Epithelial cell of proximal tubule (primary cell): ENCODE measurements around the gene UBE2H. TPM values are rescaled to one million over a fixed set of nuclear protein-coding genes. Genes with fewer than 3 reads are reported as not detected.

ENCODE experiments used
- DNase-seq: peaks from one replicate; pipeline ENCODE4 v3.0.0-alpha.2; 2011; ENCODE audit warnings: low read depth
- H3K4me3 ChIP-seq: 2 replicates; pipeline ENCODE4 v1.5.1; 2011; ENCODE audit warnings: low read depth, mild to moderate bottlenecking, low read length
- total RNA-seq: library from RNA; depleted of rRNA; stranded (reverse); fragments of >200 nt; gene quantifications from 2 replicates; pipeline ENCODE4 v1.2.3, GENCODE V29; 2015
- TF ChIP-seq, protein P1 (sequence below): conservative IDR thresholded peaks from 2 replicates; pipeline ENCODE4 v1.5.1; 2012; ENCODE audit warnings: low read depth, mild to moderate bottlenecking, low read length

Gene UBE2H
- total RNA-seq, 1 donor from 2014 or later = 88.1 TPM

DNA sequence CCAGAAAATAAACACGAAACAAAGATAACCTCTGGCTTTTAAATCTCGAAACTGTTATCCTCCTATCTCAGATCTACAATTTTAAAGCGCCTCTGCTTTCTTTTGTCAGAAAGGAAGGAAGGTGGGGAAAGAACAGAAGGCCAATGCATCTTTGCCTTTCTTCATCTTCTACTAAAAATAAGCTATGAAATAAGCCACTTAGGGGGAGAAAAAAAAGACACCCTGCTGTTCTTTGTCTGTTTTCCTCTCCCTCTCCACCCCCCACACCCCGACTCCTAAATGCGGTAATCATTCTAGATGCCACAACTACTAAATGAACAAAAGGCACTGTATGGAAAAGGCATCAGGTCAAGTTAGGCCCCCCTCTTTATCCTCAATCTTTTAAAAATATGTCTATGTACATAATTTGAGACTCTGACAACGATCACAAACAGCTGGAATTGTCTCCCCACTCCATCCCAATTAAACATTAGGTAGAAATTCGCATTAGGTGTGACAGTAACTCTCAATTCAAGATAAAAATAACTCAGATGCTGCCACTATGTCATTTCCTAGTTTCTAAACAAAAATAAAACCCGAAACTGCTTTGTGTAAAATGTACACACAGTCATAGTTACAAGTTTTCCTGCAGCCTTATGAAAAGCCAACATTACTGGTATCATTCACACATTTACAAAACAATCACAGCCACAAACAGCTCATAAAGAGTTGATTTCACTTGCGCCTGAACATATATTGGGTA, 2.4 kb downstream of the UBE2H start:
- H3K4me3 ChIP-seq = peak overlapping the region; percentile 71
- TF ChIP-seq, protein P1, sequence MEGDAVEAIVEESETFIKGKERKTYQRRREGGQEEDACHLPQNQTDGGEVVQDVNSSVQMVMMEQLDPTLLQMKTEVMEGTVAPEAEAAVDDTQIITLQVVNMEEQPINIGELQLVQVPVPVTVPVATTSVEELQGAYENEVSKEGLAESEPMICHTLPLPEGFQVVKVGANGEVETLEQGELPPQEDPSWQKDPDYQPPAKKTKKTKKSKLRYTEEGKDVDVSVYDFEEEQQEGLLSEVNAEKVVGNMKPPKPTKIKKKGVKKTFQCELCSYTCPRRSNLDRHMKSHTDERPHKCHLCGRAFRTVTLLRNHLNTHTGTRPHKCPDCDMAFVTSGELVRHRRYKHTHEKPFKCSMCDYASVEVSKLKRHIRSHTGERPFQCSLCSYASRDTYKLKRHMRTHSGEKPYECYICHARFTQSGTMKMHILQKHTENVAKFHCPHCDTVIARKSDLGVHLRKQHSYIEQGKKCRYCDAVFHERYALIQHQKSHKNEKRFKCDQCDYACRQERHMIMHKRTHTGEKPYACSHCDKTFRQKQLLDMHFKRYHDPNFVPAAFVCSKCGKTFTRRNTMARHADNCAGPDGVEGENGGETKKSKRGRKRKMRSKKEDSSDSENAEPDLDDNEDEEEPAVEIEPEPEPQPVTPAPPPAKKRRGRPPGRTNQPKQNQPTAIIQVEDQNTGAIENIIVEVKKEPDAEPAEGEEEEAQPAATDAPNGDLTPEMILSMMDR = no peak
- no peak for DNase-seq

DNA sequence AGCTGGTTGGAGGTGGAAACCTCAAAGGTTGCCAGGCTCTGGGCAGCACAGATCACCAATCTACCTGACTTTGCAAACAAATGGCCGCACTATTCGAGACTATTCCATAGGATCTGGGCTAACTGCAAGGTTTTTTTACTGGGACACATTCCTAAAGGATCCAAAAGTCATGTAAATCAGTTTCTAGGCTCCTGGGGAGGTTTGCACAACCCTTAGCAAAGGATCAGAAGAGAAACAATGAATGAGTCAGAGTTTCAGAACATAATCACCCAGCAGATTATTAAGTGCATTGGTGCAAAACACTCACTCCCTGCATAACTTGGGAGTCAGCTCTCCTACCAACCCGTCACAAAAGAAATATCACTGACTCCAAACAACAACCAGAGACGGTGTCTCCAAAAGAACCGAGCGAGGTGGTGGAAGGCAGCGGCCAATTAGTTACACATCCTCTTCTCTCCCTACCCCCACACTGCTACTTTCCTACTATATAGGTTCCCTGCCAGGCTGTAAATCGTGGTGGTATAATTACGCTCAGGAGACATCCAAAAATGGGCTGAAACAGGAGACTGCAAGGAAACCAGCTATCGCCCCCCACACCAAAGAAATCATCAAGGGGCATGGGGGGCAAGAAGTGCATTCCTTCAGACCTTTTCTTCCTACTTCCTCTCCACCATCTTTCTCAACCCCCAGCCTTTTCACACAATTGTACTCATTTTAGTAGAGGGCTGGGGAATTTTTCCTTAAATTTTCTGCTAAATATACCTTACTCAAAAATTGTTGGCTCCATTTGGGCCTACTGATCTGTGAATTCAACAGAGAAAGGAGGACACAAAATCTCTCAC, 3.2 kb downstream of the UBE2H start:
- TF ChIP-seq, protein P1 = no peak
- DNase-seq = peak; percentile 98
- H3K4me3 ChIP-seq = peak overlapping the region; percentile 71

DNA sequence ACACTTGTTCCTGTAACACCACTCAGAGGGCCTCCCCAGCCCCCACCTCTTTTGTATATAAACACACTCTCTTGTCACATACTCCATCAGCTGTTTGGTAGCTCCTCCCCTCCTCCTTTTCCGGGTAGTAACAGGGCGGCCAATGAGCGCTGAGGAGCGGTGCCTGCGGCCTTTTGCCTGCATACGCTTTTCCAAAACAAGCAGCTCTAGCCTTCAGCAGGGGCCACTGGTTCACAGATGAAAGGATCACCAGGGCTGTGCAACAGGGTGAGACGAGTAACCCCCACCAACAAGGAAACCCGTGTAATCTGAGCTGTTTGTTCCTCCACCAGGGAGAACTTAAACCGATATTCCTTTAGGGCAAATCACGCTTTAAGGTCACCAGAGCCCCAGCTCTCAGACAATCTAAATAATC, 3.9 kb downstream of the UBE2H start:
- TF ChIP-seq, protein P1 = no peak
- peak overlapping the region; percentile 71 for H3K4me3 ChIP-seq
- DNase-seq = peak; percentile 87

DNA sequence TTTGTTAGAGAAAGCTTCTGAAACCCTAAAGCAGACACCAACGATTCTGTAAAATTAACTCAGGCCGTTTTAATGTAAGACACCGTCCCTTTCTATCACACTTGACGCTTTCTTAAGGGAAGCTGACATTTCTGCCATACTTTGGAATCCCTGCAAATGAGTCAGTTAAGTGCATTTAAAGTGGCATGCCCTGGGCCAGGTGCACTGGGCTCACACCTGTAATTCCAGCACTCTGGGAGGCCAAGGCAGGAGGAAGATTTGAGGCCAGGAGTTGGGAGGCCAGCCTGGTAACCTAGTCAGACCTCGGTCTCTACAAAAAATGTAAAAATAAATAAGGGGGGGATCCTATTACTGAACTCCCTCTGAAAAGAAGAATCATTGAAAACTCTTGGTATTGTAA, 4.4 kb downstream of the UBE2H start:
- DNase-seq = no peak
- H3K4me3 ChIP-seq = peak overlapping the region; percentile 71
- TF ChIP-seq, protein P1 = no peak

DNA sequence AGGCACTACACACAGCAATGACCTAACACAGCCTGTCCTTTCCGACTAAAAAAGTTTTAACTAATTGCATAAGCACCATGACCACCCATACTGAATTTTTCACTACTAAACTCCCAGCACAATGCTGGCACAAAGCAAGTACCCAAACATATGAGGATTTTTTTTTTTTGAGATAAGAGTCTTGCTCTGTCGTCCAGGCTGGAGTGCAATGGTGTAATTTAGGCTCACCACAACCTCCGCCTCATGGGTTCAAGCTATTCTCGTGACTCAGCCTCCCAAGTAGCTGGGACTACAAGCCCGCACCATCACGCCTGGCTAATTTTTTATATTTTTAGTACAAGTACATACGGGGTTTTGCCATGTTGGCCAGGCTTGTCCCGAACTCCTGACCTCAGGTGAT, 5.1 kb downstream of the UBE2H start:
- peak; percentile 74 for DNase-seq

DNA sequence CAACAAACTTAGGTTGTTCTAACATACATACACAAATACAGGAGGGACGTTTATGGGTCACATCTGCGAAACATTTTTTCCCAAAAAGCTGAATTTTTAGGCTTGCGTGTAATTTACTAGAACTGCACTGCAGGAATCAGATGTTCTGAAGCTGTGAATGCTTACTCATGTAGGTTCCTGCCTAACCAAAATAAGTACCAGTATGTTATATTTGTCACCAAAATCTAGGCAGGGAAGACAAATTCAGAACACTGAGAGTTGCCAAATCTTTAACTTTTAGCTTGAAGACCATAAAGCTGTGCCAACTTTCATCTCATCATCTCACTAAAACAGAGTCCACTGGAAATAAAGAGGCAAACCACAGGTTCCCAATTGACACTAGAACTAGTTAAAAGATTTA, 5.7 kb downstream of the UBE2H start:
- no peak for DNase-seq
- TF ChIP-seq, protein P1 = no peak
- H3K4me3 ChIP-seq = peak overlapping the region; percentile 6

More for the DNA sequence above, 5.1 kb downstream of the UBE2H start:
- TF ChIP-seq, protein P1 = no peak
- H3K4me3 ChIP-seq = no peak overlapping the region

DNA sequence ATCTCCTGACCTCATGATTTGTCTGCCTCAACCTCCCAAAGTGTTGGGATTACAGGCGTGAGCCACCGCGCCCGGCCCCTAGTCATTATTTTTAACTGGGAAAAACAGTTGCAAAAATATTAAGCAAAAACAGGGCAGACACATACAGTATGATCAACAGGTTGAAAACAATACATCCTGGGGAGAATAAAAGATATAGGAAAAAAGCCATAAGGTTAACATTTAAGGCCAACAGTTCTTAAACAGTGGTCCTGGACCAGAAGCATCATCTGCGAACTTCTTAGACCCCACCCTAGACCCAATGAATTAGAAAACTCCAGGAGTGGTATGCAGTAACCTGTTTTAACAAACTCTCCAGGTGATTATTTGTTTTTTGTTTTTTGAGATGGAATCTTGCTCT, 6.5 kb downstream of the UBE2H start:
- TF ChIP-seq, protein P1 = no peak
- no peak overlapping the region for H3K4me3 ChIP-seq
- no peak for DNase-seq
